NCI-H524 treated with DMSO at 0.1 percent for 48 hours (cell line): ENCODE results near the gene APBB3.

Experiments used
- DNase-seq: peaks from one replicate; lab custom pipeline; 2025; lab: John Stamatoyannopoulos, UW

Gene APBB3

DNA sequence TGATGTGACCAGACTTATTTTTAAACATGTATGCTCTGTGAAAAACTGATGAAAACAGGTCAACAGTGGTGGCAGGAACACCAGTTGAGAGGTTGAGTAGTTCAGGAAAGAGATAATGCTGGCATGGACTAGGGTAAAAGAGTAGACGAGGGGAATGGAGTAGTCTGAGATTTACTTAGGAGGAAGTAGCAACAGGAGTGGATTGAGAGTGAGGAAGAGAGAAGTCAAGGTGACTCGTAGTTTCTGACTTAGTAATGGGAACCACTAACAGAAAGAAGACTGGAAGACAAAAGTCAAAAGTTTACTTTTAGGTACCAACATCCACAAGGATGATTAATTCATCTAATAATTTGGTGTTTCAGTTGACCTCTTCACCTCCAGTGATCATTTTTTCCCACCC, 10.7 kb downstream of the APBB3 start:
- DNase-seq = no peak

GRCh38 chr5:140551872-140552271, 12.5 kb downstream of the APBB3 start:
- DNase-seq = no peak

- DNase-seq = no peak
Observed at GRCh38 chr5:140550147-140551079, 14.0 kb downstream of the APBB3 start.

DNA sequence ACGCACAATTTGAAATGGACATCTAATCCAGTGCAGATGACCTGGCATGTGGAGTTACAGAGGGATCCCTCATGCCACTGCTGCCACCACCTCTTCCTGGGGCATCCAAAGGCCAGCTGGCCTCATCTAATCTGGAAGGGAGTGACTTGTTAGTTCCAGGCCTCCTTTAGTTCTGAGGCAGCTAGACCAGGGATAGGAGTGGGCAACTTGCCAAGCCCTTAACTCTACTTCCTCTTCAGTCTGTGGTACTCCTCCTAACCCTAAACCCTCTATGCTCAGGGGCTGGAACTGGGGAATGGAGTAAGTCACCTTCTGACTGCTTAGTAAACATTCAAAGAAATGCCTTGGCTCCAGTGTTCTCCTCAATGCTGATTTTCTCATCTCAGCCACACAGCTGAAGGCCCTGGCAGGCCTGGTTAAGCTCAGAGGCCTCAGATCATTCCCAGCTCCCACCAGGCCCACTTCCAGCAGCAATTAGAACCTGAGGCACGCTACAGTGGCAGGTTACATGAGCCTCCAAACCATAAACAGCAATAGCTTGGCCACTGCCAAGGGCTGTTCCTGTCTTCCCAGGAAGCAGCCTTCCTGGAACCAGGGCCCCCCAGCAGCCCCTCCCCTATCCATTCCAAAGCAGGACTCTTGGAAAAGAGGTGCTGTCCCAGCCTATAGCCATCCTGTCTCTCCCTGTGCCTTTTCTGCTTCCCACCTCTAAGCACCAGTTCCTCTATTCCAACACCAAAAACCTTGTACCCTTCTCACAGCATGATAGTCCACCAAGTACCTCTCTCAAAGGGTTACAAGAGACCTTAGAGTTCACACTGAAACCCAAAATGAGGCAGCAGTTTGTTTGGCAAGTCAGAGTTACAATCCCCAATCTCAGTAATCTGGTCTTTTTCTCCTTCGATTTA, 14.9 kb downstream of the APBB3 start:
- no peak for DNase-seq

DNA sequence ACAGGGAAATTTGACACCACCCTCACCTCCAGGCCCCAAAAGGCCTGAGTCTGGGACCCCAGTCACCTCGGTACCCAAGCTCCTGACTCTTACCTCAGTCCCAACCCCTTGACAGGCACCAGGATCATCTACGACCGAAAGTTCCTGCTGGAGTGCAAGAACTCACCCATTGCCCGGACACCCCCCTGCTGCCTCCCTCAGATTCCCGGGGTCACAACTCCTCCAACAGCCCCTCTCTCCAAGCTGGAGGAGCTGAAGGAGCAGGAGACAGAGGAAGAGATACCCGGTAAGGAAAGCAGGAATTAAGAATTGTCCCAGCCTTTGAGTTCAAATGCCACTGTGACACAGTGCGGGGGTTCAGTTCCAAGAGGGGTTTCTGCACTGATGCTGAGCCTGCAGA, 15.6 kb downstream of the APBB3 start:
- no peak for DNase-seq

- no peak for DNase-seq
Observed at GRCh38 chr5:140548300-140548688, 16.1 kb downstream of the APBB3 start.

DNA sequence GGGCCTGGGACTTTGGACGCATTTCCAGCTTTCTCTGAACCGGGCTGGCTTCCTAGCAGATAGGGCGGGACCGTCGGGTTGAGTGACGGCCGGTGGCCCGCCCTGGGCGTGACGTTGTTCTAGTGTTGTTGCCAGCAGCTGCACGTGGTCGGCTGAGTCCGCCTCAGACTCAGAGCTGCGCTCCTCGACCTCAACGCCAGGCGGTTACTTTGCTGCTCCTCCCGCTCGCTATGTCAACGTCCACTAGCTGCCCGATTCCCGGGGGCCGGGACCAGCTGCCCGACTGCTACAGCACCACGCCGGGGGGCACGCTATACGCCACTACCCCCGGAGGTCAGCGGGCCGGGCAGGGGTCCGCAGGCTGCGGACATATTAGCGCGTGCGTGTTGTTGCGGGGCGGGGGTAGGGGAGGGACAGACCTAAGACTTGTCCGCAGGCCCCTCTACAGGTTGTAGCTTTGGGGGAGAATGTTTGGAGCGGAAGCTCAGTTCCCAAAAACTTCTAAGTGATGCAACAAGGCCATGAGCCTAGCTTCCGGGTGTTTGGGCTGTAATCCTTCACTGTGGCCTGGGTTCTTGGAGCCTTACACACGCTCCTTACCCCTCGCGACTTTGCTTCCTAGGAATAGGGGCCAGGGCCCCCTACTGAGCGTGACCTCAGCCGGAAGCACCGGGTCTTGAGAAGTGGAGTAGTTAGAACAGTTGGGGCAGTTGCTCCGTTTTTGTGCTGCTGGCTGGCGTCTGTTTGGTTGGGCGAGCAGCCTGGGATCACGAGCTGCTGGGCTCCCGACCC, 16.7 kb downstream of the APBB3 start, which contains the start of gene EIF4EBP3:
TSS of gene EIF4EBP3 (plus strand) at position 155 of the 792 bp plus-strand sequence. CDS start at position 231, 76 bp downstream.
- DNase-seq = peak; percentile 3

- no peak for DNase-seq
Observed at GRCh38 chr5:140546851-140547507, 17.4 kb downstream of the APBB3 start.

GRCh38 chr5:140545606-140546005, 18.8 kb downstream of the APBB3 start:
- DNase-seq = no peak

DNA sequence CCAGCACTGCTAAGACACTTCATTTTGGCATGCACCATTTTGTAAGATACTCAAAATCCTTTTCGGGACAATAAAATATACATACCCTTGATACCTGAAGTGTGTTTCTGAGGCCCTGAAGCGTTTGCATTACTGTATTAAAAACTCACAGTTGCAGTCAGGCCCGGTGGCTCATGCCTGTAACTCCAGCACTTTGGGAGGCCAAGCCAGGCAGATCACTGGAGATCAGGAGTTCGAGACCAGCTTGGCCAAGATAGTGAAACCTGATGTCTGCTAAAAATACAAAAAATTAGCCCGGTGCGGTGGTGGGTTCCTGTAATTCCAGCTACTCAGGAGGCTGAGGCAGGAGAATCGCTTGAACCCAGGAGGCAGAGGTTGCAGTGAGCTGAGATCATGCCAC, 19.4 kb downstream of the APBB3 start:
- no peak for DNase-seq

DNA sequence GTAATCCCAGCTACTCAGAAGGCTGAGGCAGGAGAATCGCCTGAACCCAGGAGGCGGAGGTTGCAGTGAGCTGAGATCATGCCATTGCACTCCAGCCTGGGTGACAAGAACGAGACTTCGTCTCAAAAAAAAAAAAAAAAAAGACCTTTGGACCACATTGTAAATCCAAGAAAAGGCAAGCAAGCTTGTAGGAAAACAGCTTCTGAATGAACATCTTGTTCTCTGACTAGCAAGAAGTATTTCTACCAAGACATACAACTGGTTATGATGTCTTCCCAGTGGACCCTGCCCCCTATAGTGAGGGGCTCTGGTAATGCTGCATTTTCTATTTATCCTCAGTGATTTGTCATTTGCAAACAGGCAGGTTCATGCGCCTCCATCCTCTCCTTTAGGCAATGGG, 21.4 kb downstream of the APBB3 start:
- no peak for DNase-seq

DNA sequence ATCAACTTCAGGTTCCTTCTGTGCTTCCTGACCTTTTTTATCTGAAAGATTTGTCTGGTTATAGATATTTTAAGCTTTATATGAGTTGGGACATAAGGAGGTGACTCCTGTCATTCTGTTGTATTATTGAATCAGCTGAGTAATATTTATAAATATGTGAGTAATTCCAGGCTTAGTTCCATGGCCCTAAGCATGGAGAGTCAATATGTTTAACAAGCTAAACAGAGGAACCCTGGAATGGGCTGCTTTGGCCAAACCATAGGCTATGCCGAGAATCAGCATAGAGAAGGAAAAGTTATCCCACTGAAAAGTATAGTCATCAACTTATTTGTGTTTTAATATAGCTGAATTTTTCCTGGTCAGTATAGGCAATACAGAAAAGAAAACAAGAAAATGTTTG, 24.2 kb downstream of the APBB3 start:
- DNase-seq = no peak

- no peak for DNase-seq
Observed at GRCh38 chr5:140524003-140524402, 40.4 kb downstream of the APBB3 start.

GRCh38 chr5:140513124-140513523, 51.3 kb downstream of the APBB3 start:
- DNase-seq = no peak

GRCh38 chr5:140509898-140510297, 54.5 kb downstream of the APBB3 start:
- DNase-seq = no peak
